ENCODE measurements around the gene FAM171A1.

The FAM171A1 gene

GRCh38 chr10:15181576-15182156 lies 189.4 kb downstream of the FAM171A1 start:
- no peak for TF ChIP-seq CTCF (IDR thresholded peaks at IDR 0.05; ENCODE audit: low read length)
- no peak for TF ChIP-seq EZH2 (IDR thresholded peaks at IDR 0.05; ENCODE audit: borderline replicate concordance, low read length)
- Histone ChIP-seq H4K20me1 (ENCODE audit: insufficient read depth, low read length) (no peaks in the 10 kb centered on the region), H3K9me3 (ENCODE audit: low read length) (no peaks in the 10 kb centered on the region), H3K4me3 (ENCODE audit: low read depth, low read length, poor library complexity, severe bottlenecking) (no peak overlapping the region), H3K79me2 (ENCODE audit: insufficient read depth, low read length) (no peaks in the 10 kb centered on the region), H3K36me3 (ENCODE audit: insufficient read depth, low read length) (no peaks in the 10 kb centered on the region), H2AFZ (ENCODE audit: low read length) (no peak overlapping the region), H3K9me2 (ENCODE audit: low read depth, low read length) (no peaks in the 10 kb centered on the region), H3K4me1 (ENCODE audit: insufficient read depth, low read length, severe bottlenecking) (no peaks in the 10 kb centered on the region), H3K27ac (ENCODE audit: low read depth, low read length, poor library complexity, severe bottlenecking) (no peak overlapping the region), H3K9ac (ENCODE audit: low read length) (no peak overlapping the region), H3K4me2 (ENCODE audit: low read length) (no peak overlapping the region), H3F3A (ENCODE audit: insufficient read depth, low read length) (no peaks in the 10 kb centered on the region), H3K27me3 (ENCODE audit: insufficient read depth, low read length) (no peaks in the 10 kb centered on the region)

DNA sequence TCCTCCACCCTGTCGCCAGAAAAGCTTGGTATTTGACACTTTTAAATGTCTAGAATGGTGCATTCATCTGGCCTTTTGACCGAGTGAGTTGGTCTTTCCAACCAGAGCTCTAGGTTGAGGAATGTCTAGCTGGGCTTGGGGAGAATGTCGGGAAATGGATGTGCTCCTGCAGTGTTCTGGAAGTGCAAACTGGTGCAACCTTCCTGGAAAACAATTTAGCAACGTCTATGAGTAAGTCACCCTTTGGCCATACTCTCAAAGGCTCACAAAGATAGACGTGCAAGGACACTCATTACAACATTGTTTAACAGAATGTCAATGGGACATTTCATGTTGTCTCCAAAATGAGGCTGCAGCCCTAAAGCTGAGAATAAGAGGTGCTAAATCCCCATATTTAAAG lies 190.4 kb downstream of the FAM171A1 start:
- H4K20me1 ChIP-seq (ENCODE audit: insufficient read depth, low read length) = no peaks in the 10 kb centered on the region
- no peaks in the 10 kb centered on the region for H3K9me2 ChIP-seq (ENCODE audit: low read depth, low read length)
- H3K36me3 ChIP-seq (ENCODE audit: insufficient read depth, low read length) = no peaks in the 10 kb centered on the region
- H3F3A ChIP-seq (ENCODE audit: insufficient read depth, low read length) = no peaks in the 10 kb centered on the region
- H3K4me2 ChIP-seq (ENCODE audit: low read length) = no peak overlapping the region
- no peak overlapping the region for H3K4me3 ChIP-seq (ENCODE audit: low read depth, low read length, poor library complexity, severe bottlenecking)
- no peaks in the 10 kb centered on the region for H3K27me3 ChIP-seq (ENCODE audit: insufficient read depth, low read length)
- no peaks in the 10 kb centered on the region for H3K9me3 ChIP-seq (ENCODE audit: low read length)
- no peak overlapping the region for H3K9ac ChIP-seq (ENCODE audit: low read length)
- no peaks in the 10 kb centered on the region for H3K79me2 ChIP-seq (ENCODE audit: insufficient read depth, low read length)
- H2AFZ ChIP-seq (ENCODE audit: low read length) = no peak overlapping the region
- H3K4me1 ChIP-seq (ENCODE audit: insufficient read depth, low read length, severe bottlenecking) = no peaks in the 10 kb centered on the region
- no peak overlapping the region for H3K27ac ChIP-seq (ENCODE audit: low read depth, low read length, poor library complexity, severe bottlenecking)
- TF ChIP-seq EZH2 (IDR thresholded peaks at IDR 0.05; ENCODE audit: borderline replicate concordance, low read length) (no peak), CTCF (IDR thresholded peaks at IDR 0.05; ENCODE audit: low read length) (no peak)

DNA sequence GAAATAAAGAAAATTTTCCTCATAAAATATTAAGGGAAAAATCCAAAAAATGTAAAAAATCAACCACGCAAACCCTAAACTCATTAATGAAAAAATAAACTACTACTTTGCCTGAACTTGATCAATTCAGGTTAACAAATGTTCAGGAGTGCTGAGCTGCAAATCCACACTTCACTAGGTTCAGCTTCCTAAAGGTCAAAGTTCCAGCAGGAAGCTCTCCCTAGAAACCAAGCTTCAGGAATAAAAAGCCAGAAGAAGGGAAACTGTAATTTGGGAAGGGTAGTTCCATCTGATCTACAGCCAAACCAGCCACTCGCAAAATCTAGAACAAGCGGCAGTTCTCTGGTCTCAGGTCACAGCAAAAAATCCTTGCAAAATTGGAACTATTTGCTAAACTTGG lies 194.8 kb downstream of the FAM171A1 start:
- TF ChIP-seq EZH2 (IDR thresholded peaks at IDR 0.05; ENCODE audit: borderline replicate concordance, low read length) (no peak), CTCF (IDR thresholded peaks at IDR 0.05; ENCODE audit: low read length) (no peak)
- Histone ChIP-seq H3K9ac (ENCODE audit: low read length) (no peak overlapping the region), H3K4me2 (ENCODE audit: low read length) (no peak overlapping the region), H3K36me3 (ENCODE audit: insufficient read depth, low read length) (no peaks in the 10 kb centered on the region), H3K27ac (ENCODE audit: low read depth, low read length, poor library complexity, severe bottlenecking) (no peak overlapping the region), H3K9me3 (ENCODE audit: low read length) (no peaks in the 10 kb centered on the region), H4K20me1 (ENCODE audit: insufficient read depth, low read length) (no peaks in the 10 kb centered on the region), H3K27me3 (ENCODE audit: insufficient read depth, low read length) (no peaks in the 10 kb centered on the region), H3K9me2 (ENCODE audit: low read depth, low read length) (no peaks in the 10 kb centered on the region), H3F3A (ENCODE audit: insufficient read depth, low read length) (no peaks in the 10 kb centered on the region), H3K4me1 (ENCODE audit: insufficient read depth, low read length, severe bottlenecking) (no peaks in the 10 kb centered on the region), H2AFZ (ENCODE audit: low read length) (no peak overlapping the region), H3K79me2 (ENCODE audit: insufficient read depth, low read length) (no peaks in the 10 kb centered on the region), H3K4me3 (ENCODE audit: low read depth, low read length, poor library complexity, severe bottlenecking) (no peak overlapping the region)

All from OCI-LY1 (cell line).